ENCODE results near the gene HSPA12A.

HSPA12A gene

DNA sequence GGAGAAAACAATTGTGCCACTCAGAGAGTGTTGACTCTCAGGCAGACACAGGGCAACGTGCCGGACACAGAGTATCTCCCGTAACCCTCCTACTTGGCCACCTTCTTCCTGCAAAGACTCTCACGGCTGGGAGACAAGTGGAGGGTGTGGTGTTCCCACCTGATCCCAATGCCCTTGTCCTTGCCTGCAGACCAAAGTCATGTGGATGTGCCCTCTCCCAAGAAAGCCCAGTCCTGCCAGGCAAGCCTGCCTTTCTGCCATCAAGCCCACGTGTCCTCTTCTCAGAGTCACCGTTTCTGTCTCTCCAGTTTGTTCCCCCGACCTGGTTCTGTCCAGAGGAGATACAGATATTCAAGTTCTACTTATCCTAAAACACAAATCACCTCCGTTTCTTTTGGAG, 120.9 kb downstream of the HSPA12A start:
- DNase-seq = no peak
